ENCODE measurements around the gene NPY4R.
"Not testable (repeated sequence)": the region's sequence is repeated elsewhere in the genome, so short reads cannot be mapped to it uniquely, and the experiment has no call there.

NPY4R gene

DNA sequence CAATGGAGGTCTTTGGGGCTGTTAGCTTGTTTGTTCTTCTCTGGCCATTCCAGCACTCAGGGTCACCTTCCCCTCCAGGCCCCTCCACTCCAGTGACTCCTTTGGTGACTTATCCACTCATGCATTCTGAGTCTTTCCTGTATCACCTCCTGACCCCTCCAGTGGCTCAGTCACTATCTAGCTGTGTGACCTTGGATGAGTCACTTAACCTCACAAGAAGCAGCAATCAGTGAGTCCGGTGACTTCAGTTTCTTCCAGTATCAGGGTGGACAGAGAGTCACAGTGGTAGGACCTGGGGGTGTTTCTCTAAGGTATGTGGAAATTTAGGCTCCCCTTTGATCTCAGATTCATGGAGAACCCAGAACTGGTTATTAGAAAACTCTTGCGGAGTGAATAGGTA, 9.8 kb downstream of the NPY4R start:
- not testable (repeated sequence) for DNase-seq (ENCODE audit: low read depth)

DNA sequence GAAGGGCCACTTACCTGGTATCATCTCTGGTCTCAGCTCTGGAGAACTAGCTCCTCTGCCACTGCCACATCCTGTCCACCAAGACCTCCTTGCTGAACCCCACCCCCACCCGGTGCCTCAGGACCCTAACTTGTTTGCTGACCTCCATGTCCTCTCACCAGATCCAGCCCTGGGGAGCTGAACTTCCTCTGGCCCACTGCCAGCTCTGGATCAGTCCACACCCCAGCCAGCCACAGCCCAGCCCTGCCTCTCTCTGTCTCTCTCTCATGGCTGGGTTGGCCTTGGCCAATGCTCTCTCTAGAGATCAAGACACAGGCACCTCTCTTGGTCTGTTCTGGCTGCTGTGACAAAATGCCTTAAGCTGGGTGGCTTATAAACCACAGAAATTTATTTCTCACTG, 14.4 kb downstream of the NPY4R start:
- not testable (repeated sequence) for DNase-seq (ENCODE audit: low read depth)

DNA sequence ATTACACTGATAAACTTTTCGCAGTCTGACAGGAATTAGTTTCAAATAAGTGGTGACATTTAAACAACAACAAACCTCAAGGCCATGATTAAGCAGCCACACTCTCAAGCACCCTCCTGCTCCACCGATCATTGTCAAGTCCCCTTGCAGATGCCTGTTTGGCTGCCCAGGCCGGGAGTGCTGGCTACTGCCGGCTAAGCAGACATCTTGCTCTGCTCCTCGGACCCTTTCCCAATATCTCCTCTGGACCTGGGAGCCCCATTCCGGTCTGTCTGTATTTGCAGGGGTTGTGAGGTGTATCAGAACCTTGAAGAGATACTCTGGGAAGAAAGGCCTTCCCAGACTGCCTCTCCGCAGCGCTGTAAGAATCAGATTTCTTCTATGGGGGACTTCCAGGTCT, 14.9 kb downstream of the NPY4R start:
- not testable (repeated sequence) for DNase-seq (ENCODE audit: low read depth)

DNA sequence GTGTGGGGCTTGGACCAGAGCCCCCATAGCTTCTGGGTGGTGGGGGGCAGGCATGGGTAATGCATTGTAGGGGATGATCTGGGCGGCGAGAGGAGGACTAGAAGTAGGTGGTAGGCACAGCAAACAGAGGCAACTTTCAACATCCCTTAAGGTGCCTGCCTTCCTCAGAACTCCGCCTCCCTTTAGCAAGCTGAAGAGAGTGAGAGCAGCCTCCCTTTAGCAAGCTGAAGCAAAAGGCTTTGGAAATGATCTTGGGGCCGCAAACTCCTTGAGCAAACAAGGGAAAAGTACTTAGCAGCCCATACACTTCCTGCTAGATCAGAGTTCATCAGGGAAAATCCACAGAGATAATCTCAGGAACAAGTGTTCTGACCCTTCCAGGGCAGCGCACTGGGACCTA, 18.3 kb downstream of the NPY4R start:
- DNase-seq (ENCODE audit: low read depth): not testable (repeated sequence)

DNA sequence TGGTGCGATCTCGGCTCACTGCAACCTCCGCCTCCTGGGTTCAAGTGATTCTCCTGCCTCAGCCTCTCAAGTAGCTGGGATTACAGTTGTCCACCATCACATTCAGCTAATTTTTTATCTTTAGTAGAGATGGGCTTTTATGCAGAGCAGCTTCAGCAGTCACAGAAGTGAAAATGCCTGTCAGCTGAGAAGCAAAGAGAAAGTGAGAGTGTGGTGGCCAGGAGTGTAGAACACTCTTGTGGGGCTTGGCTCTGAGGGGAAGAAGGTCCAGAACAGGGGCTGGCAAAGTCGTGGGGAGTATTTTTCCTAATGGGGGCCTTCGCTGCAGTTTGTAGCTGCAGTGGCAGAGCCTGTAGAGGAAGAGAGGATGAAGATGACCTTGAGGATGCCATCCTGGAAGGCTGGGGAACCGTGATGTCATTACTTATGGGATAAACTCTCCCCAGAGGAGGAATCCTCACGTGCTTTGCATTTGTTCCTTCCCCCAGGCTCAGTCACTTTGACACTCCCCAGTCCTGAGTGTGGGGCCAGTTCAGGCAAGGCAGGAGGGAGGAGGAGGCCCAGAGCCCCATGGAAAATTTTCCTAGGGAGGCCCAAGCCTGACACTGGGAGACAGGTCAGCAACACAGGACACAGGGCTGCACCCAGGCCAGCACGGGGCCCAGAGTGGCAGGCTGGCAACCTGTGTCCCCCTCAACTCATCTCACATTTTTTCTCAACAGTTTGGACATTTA, 20.2 kb downstream of the NPY4R start:
- not testable (repeated sequence) for DNase-seq (ENCODE audit: low read depth)

DNA sequence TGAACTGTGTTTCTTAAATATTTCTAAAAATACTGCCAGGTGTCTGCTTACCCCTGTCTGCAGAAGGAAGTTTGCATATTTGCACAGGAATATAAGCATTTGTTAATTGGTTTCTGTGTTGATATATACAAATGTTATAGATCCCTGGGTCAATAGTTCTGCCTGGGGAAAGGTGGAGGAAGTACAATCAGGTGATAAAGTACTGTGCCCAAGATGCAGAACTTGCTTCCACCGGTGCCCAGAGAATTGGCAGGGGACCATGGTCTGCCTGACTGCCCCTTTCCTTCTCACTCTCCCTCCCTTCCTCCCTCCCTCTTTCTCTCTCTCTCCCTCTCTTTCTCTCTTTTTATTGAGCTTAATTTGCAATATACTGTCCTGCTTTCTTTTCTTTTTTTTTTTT, 22.3 kb downstream of the NPY4R start:
- not testable (repeated sequence) for DNase-seq (ENCODE audit: low read depth)

DNA sequence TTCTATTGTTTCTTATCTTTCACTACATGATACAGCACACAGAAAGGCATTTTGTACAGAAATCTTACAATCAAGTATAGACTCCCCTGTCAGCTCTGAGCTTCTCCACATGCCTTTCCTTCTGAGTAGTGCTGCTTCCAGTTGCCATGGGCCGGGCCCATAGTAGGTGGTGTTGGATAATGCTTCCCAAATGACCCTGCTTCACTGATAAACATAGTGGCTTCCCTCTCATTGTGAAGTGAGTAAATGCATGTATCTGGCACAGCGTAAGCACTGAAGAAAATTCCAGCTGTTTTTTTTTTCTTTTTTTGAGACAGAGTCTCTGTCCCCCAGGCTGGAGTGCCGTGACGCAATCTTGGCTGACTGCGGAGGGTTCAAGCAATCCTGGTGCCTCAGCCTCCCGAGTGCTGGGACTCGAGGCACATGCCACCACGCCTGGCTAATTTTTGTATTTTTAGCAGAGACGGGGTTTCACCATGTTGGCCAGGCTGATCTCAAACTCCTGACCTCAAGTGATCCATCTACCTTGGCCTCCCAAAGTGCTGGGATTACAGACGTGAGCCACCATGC, 23.0 kb downstream of the NPY4R start:
- not testable (repeated sequence) for DNase-seq (ENCODE audit: low read depth)

DNA sequence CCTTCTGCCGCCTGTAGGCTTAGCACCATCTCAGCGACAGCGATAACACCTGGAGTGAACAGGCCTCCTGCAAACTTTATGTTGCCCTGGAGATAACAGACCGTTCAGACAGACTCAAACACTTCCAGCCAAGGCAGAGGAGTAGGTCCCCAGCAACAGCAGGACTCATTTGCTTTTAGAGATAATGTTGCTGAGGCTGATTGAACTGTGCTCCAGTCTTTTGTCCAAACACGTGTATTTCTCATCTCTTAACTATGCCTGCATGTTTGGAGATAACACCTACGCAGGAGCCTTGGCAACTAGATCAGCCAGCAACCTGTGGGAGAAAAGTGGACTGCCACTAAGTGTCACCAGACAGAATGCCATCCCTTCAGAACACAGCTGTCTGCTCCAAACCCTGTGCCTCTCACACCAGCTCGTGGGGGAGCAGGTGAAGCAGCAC, 23.9 kb downstream of the NPY4R start:
- not testable (repeated sequence) for DNase-seq (ENCODE audit: low read depth)

DNA sequence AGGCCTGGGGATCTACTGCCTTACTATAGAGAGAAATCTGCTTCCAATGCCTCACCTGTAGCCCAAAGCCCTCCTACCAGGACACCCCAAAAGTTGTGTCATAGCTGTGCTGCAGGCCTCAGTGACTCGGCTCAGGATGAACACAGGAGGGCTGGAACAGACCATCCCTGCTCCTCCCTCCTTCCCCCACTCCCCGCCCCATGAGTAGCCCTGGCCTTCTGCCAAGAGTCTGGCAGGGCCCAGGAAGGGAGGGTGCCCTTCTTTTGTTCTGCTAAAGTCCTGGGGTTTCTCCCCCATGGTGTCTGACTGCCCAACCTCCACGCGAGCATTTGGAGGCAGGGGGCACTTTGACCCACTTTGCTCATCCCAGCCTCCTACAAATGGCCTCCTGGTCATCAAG, 24.8 kb downstream of the NPY4R start:
- DNase-seq (ENCODE audit: low read depth): not testable (repeated sequence)

DNA sequence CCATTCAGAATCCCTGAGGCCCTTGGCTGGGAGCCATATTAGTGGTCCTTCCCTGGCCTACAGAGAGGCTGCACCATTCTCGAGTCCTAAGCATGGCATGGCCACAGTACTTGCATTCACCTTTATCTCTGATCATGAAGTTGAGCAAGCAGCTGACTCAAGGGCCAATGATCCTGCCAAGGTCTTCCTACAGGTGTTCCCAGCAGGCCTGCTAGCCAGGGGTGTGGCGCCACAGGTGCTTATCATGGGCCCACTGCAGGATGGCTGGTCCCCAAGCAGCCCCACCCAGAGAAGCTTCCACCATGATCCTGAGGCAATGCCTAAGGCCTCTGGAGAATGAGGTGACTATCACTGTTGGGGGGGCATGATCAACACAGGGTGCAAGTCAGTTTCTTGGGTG, 42.2 kb downstream of the NPY4R start:
- not testable (repeated sequence) for DNase-seq (ENCODE audit: low read depth)

DNA sequence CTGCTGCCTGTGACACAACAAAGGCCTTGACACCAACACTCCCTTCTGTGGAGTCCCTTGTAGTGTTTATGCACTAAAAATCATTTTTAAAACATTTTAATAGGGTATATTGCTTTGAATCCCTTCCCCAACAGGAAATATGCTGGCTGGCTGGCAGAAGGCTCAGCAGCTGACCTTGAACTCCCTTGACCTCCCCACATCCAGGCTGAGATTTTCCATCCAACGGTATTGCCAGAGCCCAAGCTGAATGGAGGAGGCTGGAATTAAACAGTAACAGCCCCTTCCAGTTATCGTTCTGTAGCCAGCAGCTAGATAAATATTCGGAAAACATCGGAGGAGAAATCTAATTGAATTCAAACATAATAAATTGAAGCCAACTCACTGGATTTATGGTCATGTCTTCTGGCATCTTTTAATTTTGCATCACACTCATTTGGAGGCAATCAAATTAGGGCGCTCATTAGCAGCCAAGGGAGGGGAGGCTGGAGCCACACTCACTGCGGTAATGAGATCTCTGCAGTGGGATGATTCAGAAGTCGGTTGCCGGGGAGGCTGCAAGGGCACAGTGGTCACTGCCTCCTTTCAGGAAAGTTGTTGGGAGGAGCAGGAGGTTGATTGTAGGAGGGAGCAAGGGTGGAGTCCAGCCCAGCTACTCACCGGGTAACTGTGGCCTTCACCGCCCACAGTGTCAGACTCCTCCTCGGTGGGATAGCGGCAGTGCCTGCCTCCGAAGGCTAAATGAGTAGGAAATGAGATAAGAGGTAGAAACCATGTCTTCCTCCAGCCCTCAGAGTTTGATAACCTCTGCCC, 46.0 kb downstream of the NPY4R start:
- DNase-seq (ENCODE audit: low read depth): not testable (repeated sequence)

DNA sequence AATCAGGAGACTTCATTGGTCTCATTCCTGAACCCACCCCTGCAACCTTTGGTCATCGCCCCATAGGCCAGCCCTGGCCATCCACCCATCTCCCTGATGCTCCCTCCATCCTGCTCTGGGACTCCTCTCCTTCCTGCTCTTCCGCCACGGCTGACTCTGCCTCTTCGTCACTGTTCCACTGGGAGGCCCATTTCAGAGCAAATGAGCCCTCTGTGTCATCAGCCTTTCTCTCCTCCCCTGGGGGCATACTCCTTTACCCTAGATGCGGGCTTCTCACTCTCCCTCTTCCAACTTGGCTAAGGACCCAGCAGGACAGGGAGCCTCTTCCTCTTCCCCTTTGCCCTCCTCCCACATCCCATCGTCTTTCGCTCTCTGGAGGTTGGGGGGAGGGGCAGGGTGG, 47.5 kb downstream of the NPY4R start:
- not testable (repeated sequence) for DNase-seq (ENCODE audit: low read depth)

DNA sequence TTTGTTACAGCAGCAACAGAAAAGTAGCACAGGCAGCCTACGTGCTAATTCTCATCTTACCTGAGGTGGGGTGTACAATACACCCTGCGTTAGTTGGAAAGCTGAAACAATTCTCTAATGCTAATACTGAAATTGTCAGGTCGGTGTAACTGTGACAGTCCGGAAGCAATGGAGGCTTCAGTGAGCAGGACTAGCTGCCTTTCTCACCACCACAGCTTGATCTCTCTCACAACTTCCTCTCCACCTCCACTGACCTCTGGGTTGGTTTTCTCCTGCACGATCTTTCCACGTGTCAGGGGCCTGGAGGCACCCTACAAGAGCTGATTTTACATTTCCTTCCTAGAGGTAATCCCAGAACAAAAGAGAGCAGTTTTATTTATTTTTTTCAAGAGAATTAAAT, 50.5 kb downstream of the NPY4R start:
- DNase-seq (ENCODE audit: low read depth): not testable (repeated sequence)

DNA sequence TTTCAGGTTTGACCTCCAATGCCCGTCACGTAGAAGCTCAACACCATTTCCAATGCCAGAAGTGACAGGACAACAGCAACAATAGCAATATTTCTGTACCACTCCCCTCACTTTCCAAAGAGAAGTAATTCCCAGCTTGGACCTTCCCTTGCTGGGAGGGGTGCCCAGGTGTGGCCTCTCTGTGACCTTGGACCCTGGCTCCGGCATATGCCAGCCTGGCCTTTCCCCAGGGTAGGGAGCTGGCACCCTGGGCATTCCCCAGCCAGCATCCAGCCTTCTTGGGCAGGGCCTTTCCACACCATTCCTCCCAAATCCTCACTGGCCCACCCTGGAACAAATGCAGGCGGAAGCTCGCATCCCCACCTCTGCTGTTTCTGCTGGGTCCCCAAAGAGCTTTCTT, 53.1 kb downstream of the NPY4R start:
- not testable (repeated sequence) for DNase-seq (ENCODE audit: low read depth)

DNA sequence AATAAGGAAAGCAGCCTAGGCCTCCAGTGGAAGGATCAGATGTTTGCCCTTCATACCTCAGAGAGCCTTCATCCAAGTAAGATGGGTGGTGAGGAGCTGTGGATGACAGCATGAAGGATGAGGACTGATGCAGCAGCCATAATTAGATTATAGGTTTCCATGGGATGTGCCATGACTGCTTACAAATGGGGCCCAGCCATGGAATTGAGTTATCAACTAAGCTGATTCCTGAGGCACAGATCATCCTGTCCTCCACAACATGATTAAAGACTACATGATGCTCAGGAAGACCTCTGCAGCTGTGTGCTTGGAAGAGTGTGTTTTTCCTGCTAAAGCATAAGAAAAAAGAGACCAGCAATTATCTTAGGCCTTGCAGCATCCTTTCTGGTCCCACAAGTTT, 54.6 kb downstream of the NPY4R start:
- not testable (repeated sequence) for DNase-seq (ENCODE audit: low read depth)
